Transverse colon (tissue), 4 donors: ENCODE data around the gene STRIP2. TPM values are rescaled to one million over a fixed set of nuclear protein-coding genes. Genes with fewer than 3 reads are reported as not detected.

ENCODE experiments used
- DNase-seq: peaks from one replicate; pipeline ENCODE4 v3.0.0-alpha.2; 2019
- H3K27ac ChIP-seq, 4 donors: fragments of 200-600 bp; sonication (generic); 2 replicates each; pipeline ENCODE4 v1.5.1; 2016 to 2018; ENCODE audit warnings: inconsistent platforms in 4 of 4
- H3K27me3 ChIP-seq: fragments of 200-600 bp; sonication (generic); 2 replicates; pipeline ENCODE4 v1.5.1; 2017; ENCODE audit warnings: inconsistent platforms
- H3K36me3 ChIP-seq, 4 donors: fragments of 200-600 bp; sonication (generic); 2 replicates each; pipeline ENCODE4 v1.5.1; 2017 to 2019; ENCODE audit warnings: inconsistent platforms in 4 of 4
- H3K4me1 ChIP-seq, 4 donors: fragments of 200-600 bp; sonication (generic); 2 replicates each; pipeline ENCODE4 v1.5.1; 2017 to 2020; ENCODE audit warnings: inconsistent platforms in 4 of 4
- H3K4me3 ChIP-seq, 4 donors: fragments of 200-600 bp; sonication (generic); 1 replicate in 1 of 4; 2 replicates in 3 of 4; pipeline versions ENCODE4 v1.5.1 to v1.6.1; 2017 to 2019; ENCODE audit warnings: inconsistent platforms in 4 of 4
- H3K9me3 ChIP-seq, 2 donors: fragments of 200-600 bp; sonication (generic); 2 replicates each; pipeline ENCODE4 v1.5.1; 2017 to 2019; ENCODE audit warnings: inconsistent platforms in 2 of 2
- CTCF ChIP-seq, 5 experiments: fragments of 200-600 bp in 3 of 5; fragments of 450-650 bp in 2 of 5; sonication (generic) in 3 of 5; IDR thresholded peaks; 1 replicate in 2 of 5; 2 replicates in 3 of 5; pipeline ENCODE4 v1.5.1; 2016 to 2017; ENCODE audit warnings: antibody characterized with exemption in 5 of 5, inconsistent platforms in 3 of 5, mild to moderate bottlenecking in 2 of 5, moderate library complexity in 1 of 5
- EP300 ChIP-seq: sonication (generic); formaldehyde crosslinking; IDR thresholded peaks from one replicate; pipeline ENCODE4 v1.6.1; 2017; ENCODE audit warnings: antibody characterized with exemption, low read depth
- POLR2A ChIP-seq: fragments of 450-650 bp; IDR thresholded peaks from one replicate; pipeline ENCODE4 v1.6.1; 2016; ENCODE audit warnings: antibody characterized with exemption, mild to moderate bottlenecking, moderate library complexity
- POLR2AphosphoS5 ChIP-seq, 3 donors: sonication (generic); formaldehyde crosslinking; IDR thresholded peaks; one replicate each; pipeline ENCODE4 v1.6.1; 2016; ENCODE audit warnings: antibody characterized with exemption in 3 of 3
- WGBS, 2 donors: methylation state at CpG; one replicate each; pipeline ENCODE4 v1.1.5; 2018; ENCODE audit warnings: low coverage in 1 of 2; 5-methylcytosine and 5-hydroxymethylcytosine counted together
- in situ Hi-C, 4 donors: fragments of 200-750 bp; cut with MboI; loops; one replicate each; pipeline versions ENCODE4 v1.15.0 to v1.15.1; 2017; ENCODE audit warnings: low sequenced_read_pairs in 3 of 4, low pct_ligation_motif_present in 1 of 4, low pct_unique_long_range_greater_than_20kb in 1 of 4
- intact Hi-C: fragments of 100-400 bp; cut with DNase I; formaldehyde crosslinking; loops from one replicate; pipeline ENCODE4 v1.15.1; 2023; ENCODE audit warnings: low total_unique reads
- total RNA-seq, 4 donors: library from RNA; depleted of rRNA; stranded (reverse); fragments of >200 nt; gene quantifications; one replicate each; pipeline ENCODE4 v1.1.0, GENCODE V29; 2016

STRIP2 gene
- total RNA-seq, 4 donors from 2014 or later: 0.82 to 1.1 TPM; not detected in 2

- DNase-seq: no peak
- peaks cover 0 to 5% (median 0%) of the 10 kb centered on the region in 4 donors for H3K4me1 ChIP-seq
- H3K9me3 ChIP-seq: no peaks in the 10 kb centered on the region
- TF ChIP-seq POLR2AphosphoS5 (IDR thresholded peaks at IDR 0.05) (no peak), POLR2A (no peak), CTCF (IDR thresholded peaks at IDR 0.05) (no peak), EP300 (no peak)
- 44 to 95% methylated on average over 1 of the region's 1 CpG for WGBS, 2 donors
- H3K27me3 ChIP-seq: no peaks in the 10 kb centered on the region
- H3K4me3 ChIP-seq: no peak overlapping the region
- H3K27ac ChIP-seq: no peak overlapping the region
- H3K36me3 ChIP-seq: no peaks in the 10 kb centered on the region
- intact Hi-C loops: no loop called here
- in situ Hi-C loops: loop anchor here (25.0 kb wide), 2 partner anchors 106 to 256 kb away; no protein-coding TSS in a partner anchor
Observed at GRCh38 chr7:129468087-129468486, 33.9 kb downstream of the STRIP2 start.

GRCh38 chr7:129468547-129468946, 34.3 kb downstream of the STRIP2 start:
- 83 to 84% methylated on average over 3 to 4 of the region's 4 CpGs for WGBS, 2 donors
- H3K4me1 ChIP-seq: peaks cover 0 to 5% (median 0%) of the 10 kb centered on the region in 4 donors
- H3K27me3 ChIP-seq: no peaks in the 10 kb centered on the region
- no peak overlapping the region for H3K4me3 ChIP-seq
- in situ Hi-C loops (loop anchor here (25.0 kb wide), 2 partner anchors 106 to 256 kb away; no protein-coding TSS in a partner anchor), intact Hi-C loops (no loop called here)
- no peak for DNase-seq
- H3K27ac ChIP-seq: no peak overlapping the region
- no peak for TF ChIP-seq POLR2AphosphoS5 (IDR thresholded peaks at IDR 0.05)
- no peak for TF ChIP-seq POLR2A
- TF ChIP-seq CTCF (IDR thresholded peaks at IDR 0.05): no peak
- H3K36me3 ChIP-seq: no peaks in the 10 kb centered on the region
- no peaks in the 10 kb centered on the region for H3K9me3 ChIP-seq

DNA sequence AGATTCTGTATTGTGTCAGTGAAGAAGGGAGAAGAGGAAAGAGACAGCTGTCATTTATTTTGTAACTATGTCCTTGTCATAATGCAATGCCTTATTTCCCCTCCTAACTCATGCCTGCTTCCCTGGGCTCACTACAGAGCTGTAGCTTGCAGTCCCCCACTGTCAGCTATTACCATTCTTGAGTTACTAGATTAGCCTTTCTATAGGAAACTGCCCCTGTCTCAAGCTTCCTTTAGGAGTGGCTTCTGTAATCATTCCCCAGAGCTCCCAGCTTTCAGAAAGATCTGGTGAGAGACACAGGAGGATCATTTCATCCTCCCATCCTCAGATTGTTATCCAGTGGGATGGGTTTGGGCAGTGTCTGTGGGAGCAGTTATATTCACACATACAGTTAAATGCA, 35.7 kb downstream of the STRIP2 start:
- in situ Hi-C loops: loop anchor here (10.0 to 25.0 kb wide), 3 partner anchors 95 to 258 kb away; no protein-coding TSS in a partner anchor
- Histone ChIP-seq H3K36me3 (no peaks in the 10 kb centered on the region), H3K9me3 (no peaks in the 10 kb centered on the region), H3K4me1 (peaks cover 0 to 5% (median 0%) of the 10 kb centered on the region in 4 donors), H3K27me3 (no peaks in the 10 kb centered on the region), H3K4me3 (no peak overlapping the region), H3K27ac (no peak overlapping the region)
- TF ChIP-seq CTCF (IDR thresholded peaks at IDR 0.05): no peak
- no peak for TF ChIP-seq POLR2A
- no peak for TF ChIP-seq EP300
- TF ChIP-seq POLR2AphosphoS5 (IDR thresholded peaks at IDR 0.05): no peak
- no peak for DNase-seq
- intact Hi-C loops: loop anchor here (5.0 kb wide), 1 partner anchor 103 kb away; no protein-coding TSS in a partner anchor

DNA sequence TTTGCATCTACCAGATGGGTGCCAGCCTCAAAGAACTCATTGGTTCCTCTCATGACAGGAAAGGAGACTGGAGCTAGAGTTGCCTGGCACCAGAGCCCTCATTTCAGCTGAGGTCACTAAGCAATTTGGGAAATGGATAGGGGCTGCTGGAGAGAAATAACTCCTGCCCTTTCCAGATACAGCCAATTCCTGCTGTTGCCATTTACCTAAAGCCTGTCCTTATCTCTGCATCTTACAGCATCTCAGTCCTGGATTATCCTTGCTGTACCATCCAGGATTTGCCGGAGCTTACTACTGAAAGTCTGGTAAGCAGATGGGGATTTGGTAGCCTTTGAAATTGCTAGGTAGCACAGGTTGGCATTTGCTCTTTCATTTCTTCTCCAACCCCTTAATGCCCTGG, 36.2 kb downstream of the STRIP2 start:
- Histone ChIP-seq H3K9me3 (no peaks in the 10 kb centered on the region), H3K4me1 (peaks cover 0 to 5% (median 0%) of the 10 kb centered on the region in 4 donors), H3K4me3 (no peak overlapping the region), H3K27me3 (no peaks in the 10 kb centered on the region), H3K36me3 (no peaks in the 10 kb centered on the region), H3K27ac (no peak overlapping the region)
- in situ Hi-C loops (loop anchor here (10.0 to 25.0 kb wide), 3 partner anchors 96 to 258 kb away; no protein-coding TSS in a partner anchor), intact Hi-C loops (loop anchor here (5.0 kb wide), 1 partner anchor 103 kb away; no protein-coding TSS in a partner anchor)
- 90 to 100% methylated on average over 1 of the region's 1 CpG for WGBS, 2 donors
- no peak for DNase-seq
- TF ChIP-seq POLR2AphosphoS5 (IDR thresholded peaks at IDR 0.05) (no peak), CTCF (IDR thresholded peaks at IDR 0.05) (no peak), EP300 (no peak), POLR2A (no peak)
